Measurements from ENCODE around the gene DHX8.

GRCh38 chr17:43560461-43561427 is 77.0 kb downstream of the DHX8 start:
- TF ChIP-seq CTCF (IDR thresholded peaks at IDR 0.05) (no peak), EZH2 (IDR thresholded peaks at IDR 0.05) (no peak)

Data from neural progenitor cell (in vitro differentiated cells).